ENCODE results near the gene TCERG1L. TPM values are rescaled to one million over a fixed set of nuclear protein-coding genes. Genes with fewer than 3 reads are reported as not detected.

Gene TCERG1L
- total and polyA plus RNA-seq, 2 experiments from 2014 or later, result not detected

- H4K20me1 ChIP-seq (ENCODE audit: insufficient read depth), result no peaks in the 10 kb centered on the region
- H3K27me3 ChIP-seq (replicated peaks; ENCODE audit: insufficient read depth), result no peaks in the 10 kb centered on the region
- H2AFZ ChIP-seq, result no peak overlapping the region
- no peaks in the 10 kb centered on the region for H3K9me2 ChIP-seq (ENCODE audit: insufficient read depth)
- H3K27ac ChIP-seq, result no peak overlapping the region
- H3K4me2 ChIP-seq (ENCODE audit: unreplicated experiment), result no peak overlapping the region
- no peaks in the 10 kb centered on the region for H3K79me2 ChIP-seq (ENCODE audit: insufficient read depth)
- in situ Hi-C loops (cut with MboI), result no loop called here
- WGBS, 2 experiments (ENCODE audit: low coverage in 1 of 2, low lambda C conversion rate in 2 of 2, missing lambda C conversion rate in 2 of 2), result 25 to 27% methylated on average over 7 of the region's 7 CpGs
- no peaks in the 10 kb centered on the region for H3K4me1 ChIP-seq (ENCODE audit: insufficient read depth)
- H3K4me3 ChIP-seq, result no peak overlapping the region
- H3K9me3 ChIP-seq (ENCODE audit: low read depth), result no peaks in the 10 kb centered on the region
- no peaks in the 10 kb centered on the region for H3K36me3 ChIP-seq (ENCODE audit: low read depth)
- no peak for DNase-seq
- TF ChIP-seq EZH2 (IDR thresholded peaks at IDR 0.05; ENCODE audit: insufficient read depth, poor library complexity, severe bottlenecking) (no peak), EZH2phosphoT487 (IDR thresholded peaks at IDR 0.05; ENCODE audit: insufficient read depth, low read depth) (no peak)
- no peak overlapping the region for H3K9ac ChIP-seq
- no peaks in the 10 kb centered on the region for H3F3A ChIP-seq (ENCODE audit: insufficient read depth)
These were observed 112.7 kb downstream of the TCERG1L start for GRCh38 chr10:131198843-131199242.

DNA sequence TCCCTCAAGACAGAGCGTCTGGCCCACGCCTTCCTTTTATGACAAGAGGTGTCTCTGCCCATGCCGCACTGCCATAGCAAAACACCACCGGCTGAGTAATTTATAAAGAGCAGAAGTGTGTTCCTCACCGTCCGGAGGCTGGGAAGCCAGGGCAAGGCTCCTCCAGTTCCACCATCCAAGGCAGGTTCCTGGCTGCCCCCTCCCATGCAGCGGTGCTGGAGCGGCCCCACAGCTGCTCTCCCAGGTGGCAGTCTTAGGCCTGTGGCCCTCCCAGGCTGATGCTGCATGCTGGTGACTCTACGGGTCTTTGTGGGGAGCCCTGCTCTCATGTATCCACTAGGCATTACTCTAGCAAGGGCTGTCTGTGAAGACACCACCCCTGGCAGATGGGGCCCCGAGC lies 113.1 kb downstream of the TCERG1L start:
- Histone ChIP-seq H3K27ac (no peak overlapping the region), H2AFZ (no peak overlapping the region), H3F3A (ENCODE audit: insufficient read depth) (no peaks in the 10 kb centered on the region), H3K9ac (no peak overlapping the region), H3K4me1 (ENCODE audit: insufficient read depth) (no peaks in the 10 kb centered on the region), H3K36me3 (ENCODE audit: low read depth) (no peaks in the 10 kb centered on the region), H3K27me3 (replicated peaks; ENCODE audit: insufficient read depth) (no peaks in the 10 kb centered on the region), H4K20me1 (ENCODE audit: insufficient read depth) (no peaks in the 10 kb centered on the region), H3K79me2 (ENCODE audit: insufficient read depth) (no peaks in the 10 kb centered on the region), H3K4me3 (no peak overlapping the region), H3K9me3 (ENCODE audit: low read depth) (no peaks in the 10 kb centered on the region), H3K9me2 (ENCODE audit: insufficient read depth) (no peaks in the 10 kb centered on the region), H3K4me2 (ENCODE audit: unreplicated experiment) (no peak overlapping the region)
- WGBS, 2 experiments (ENCODE audit: low coverage in 1 of 2, low lambda C conversion rate in 2 of 2, missing lambda C conversion rate in 2 of 2), result 39 to 43% methylated on average over 10 of the region's 10 CpGs
- DNase-seq, result no peak
- no peak for TF ChIP-seq EZH2phosphoT487 (IDR thresholded peaks at IDR 0.05; ENCODE audit: insufficient read depth, low read depth)
- TF ChIP-seq EZH2 (IDR thresholded peaks at IDR 0.05; ENCODE audit: insufficient read depth, poor library complexity, severe bottlenecking), result no peak
- in situ Hi-C loops (cut with MboI), result no loop called here

DNA sequence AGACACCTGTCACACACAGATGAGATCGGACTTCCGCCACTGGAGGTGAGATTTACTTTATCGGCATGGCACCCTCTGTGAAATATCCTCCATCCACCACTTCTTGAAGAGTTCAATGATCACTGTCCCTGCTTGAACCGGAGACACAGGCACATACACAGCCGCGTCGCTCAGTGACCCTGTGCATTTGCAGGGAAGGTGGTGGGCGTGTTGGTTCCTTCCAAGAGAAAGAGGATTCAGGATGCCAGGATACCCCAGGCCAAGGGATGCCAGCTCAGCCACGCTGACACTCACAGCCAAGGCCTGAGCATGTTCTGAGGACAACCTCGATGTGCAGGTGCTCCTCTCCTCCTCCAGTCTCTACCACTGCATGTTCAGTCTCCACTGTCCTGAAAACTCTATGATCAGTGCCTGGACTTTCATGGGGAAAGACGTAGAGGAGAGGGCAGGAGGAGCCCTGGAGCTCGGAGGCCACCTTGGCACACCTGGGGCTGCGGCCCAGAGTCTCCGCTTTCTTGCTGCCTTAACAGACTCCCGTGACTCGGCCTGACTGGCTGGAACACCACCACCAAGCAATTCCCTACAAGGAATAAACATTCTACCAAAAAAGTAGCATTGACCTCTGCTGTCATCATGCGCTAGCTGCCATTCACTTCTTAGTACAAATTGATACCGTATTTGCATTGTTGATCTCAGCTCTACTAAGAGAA lies 115.2 kb downstream of the TCERG1L start:
- no peaks in the 10 kb centered on the region for H3K79me2 ChIP-seq (ENCODE audit: insufficient read depth)
- no peak overlapping the region for H3K4me2 ChIP-seq (ENCODE audit: unreplicated experiment)
- no peaks in the 10 kb centered on the region for H3K9me3 ChIP-seq (ENCODE audit: low read depth)
- TF ChIP-seq EZH2 (IDR thresholded peaks at IDR 0.05; ENCODE audit: insufficient read depth, poor library complexity, severe bottlenecking) (no peak), EZH2phosphoT487 (IDR thresholded peaks at IDR 0.05; ENCODE audit: insufficient read depth, low read depth) (no peak)
- H3K9me2 ChIP-seq (ENCODE audit: insufficient read depth), result no peaks in the 10 kb centered on the region
- H4K20me1 ChIP-seq (ENCODE audit: insufficient read depth), result no peaks in the 10 kb centered on the region
- no peaks in the 10 kb centered on the region for H3K36me3 ChIP-seq (ENCODE audit: low read depth)
- no peak overlapping the region for H3K4me3 ChIP-seq
- no peak overlapping the region for H3K27ac ChIP-seq
- H3K9ac ChIP-seq, result no peak overlapping the region
- no peaks in the 10 kb centered on the region for H3K27me3 ChIP-seq (replicated peaks; ENCODE audit: insufficient read depth)
- no peak for DNase-seq
- in situ Hi-C loops (cut with MboI), result no loop called here
- no peaks in the 10 kb centered on the region for H3K4me1 ChIP-seq (ENCODE audit: insufficient read depth)
- WGBS, 2 experiments (ENCODE audit: low coverage in 1 of 2, low lambda C conversion rate in 2 of 2, missing lambda C conversion rate in 2 of 2), result 43 to 50% methylated on average over 18 of the region's 18 CpGs
- no peaks in the 10 kb centered on the region for H3F3A ChIP-seq (ENCODE audit: insufficient read depth)
- H2AFZ ChIP-seq, result no peak overlapping the region

GRCh38 chr10:131195558-131196159 lies 115.9 kb downstream of the TCERG1L start:
- no peak overlapping the region for H3K9ac ChIP-seq
- no peaks in the 10 kb centered on the region for H3K27me3 ChIP-seq (replicated peaks; ENCODE audit: insufficient read depth)
- 53 to 55% methylated on average over 19 of the region's 19 CpGs for WGBS, 2 experiments (ENCODE audit: low coverage in 1 of 2, low lambda C conversion rate in 2 of 2, missing lambda C conversion rate in 2 of 2)
- no peak for DNase-seq
- no peak overlapping the region for H3K4me3 ChIP-seq
- H4K20me1 ChIP-seq (ENCODE audit: insufficient read depth), result no peaks in the 10 kb centered on the region
- H3F3A ChIP-seq (ENCODE audit: insufficient read depth), result no peaks in the 10 kb centered on the region
- no peaks in the 10 kb centered on the region for H3K4me1 ChIP-seq (ENCODE audit: insufficient read depth)
- no peaks in the 10 kb centered on the region for H3K9me3 ChIP-seq (ENCODE audit: low read depth)
- H3K36me3 ChIP-seq (ENCODE audit: low read depth), result no peaks in the 10 kb centered on the region
- no peaks in the 10 kb centered on the region for H3K79me2 ChIP-seq (ENCODE audit: insufficient read depth)
- H3K27ac ChIP-seq, result no peak overlapping the region
- H3K9me2 ChIP-seq (ENCODE audit: insufficient read depth), result no peaks in the 10 kb centered on the region
- H3K4me2 ChIP-seq (ENCODE audit: unreplicated experiment), result no peak overlapping the region
- no peak overlapping the region for H2AFZ ChIP-seq
- TF ChIP-seq EZH2 (IDR thresholded peaks at IDR 0.05; ENCODE audit: insufficient read depth, poor library complexity, severe bottlenecking), result no peak
- no peak for TF ChIP-seq EZH2phosphoT487 (IDR thresholded peaks at IDR 0.05; ENCODE audit: insufficient read depth, low read depth)
- in situ Hi-C loops (cut with MboI), result no loop called here
